Choroid plexus epithelial cell (primary cell): Measurements from ENCODE around the gene PVR.
"Not testable (repeated sequence)": the region's sequence is repeated elsewhere in the genome, so short reads cannot be mapped to it uniquely, and the experiment has no call there.

Experiments
- DNase-seq: peaks from one replicate; pipeline ENCODE4 v3.0.0-alpha.2; 2010; ENCODE audit warnings: low read depth
- H3K4me3 ChIP-seq: 2 replicates; pipeline ENCODE4 v1.5.1; 2011; ENCODE audit warnings: low read depth, mild to moderate bottlenecking, control low read depth, low read length, moderate library complexity
- TF ChIP-seq, protein P1 (sequence below): conservative IDR thresholded peaks from 2 replicates; pipeline ENCODE4 v1.5.1; 2011; ENCODE audit warnings: low read depth, mild to moderate bottlenecking, control low read depth, inconsistent platforms, low read length, moderate library complexity

The PVR gene

GRCh38 chr19:44662691-44663385 is 19.1 kb downstream of the PVR start:
- TF ChIP-seq, protein P1, sequence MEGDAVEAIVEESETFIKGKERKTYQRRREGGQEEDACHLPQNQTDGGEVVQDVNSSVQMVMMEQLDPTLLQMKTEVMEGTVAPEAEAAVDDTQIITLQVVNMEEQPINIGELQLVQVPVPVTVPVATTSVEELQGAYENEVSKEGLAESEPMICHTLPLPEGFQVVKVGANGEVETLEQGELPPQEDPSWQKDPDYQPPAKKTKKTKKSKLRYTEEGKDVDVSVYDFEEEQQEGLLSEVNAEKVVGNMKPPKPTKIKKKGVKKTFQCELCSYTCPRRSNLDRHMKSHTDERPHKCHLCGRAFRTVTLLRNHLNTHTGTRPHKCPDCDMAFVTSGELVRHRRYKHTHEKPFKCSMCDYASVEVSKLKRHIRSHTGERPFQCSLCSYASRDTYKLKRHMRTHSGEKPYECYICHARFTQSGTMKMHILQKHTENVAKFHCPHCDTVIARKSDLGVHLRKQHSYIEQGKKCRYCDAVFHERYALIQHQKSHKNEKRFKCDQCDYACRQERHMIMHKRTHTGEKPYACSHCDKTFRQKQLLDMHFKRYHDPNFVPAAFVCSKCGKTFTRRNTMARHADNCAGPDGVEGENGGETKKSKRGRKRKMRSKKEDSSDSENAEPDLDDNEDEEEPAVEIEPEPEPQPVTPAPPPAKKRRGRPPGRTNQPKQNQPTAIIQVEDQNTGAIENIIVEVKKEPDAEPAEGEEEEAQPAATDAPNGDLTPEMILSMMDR, result no peak
- peak; percentile 26 for DNase-seq
- H3K4me3 ChIP-seq, result no peak overlapping the region

DNA sequence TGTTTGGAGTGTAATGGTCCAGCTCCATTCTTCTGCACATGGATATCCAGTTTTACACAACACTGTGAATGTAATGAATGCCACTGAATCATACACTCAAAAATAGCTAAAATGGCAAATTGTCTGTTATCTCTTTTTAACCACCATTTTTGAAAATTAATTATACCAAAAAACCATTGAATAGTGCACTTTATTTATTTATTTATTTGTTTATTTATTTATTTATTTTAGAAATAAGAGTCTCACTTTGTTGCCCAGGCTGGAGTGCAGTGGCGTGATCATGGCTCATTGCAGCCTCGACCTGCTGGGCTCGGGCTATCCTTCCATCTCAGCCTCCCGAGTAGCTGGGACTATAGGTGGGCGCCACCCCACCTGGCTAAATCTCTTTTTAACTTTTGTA is 20.3 kb downstream of the PVR start:
- TF ChIP-seq, protein P1, result no peak
- no peak overlapping the region for H3K4me3 ChIP-seq
- DNase-seq, result no peak

GRCh38 chr19:44664976-44665375 is 21.3 kb downstream of the PVR start:
- TF ChIP-seq, protein P1, result no peak
- no peak overlapping the region for H3K4me3 ChIP-seq
- no peak for DNase-seq

GRCh38 chr19:44666852-44667556 is 23.3 kb downstream of the PVR start:
- DNase-seq, result no peak
- no peak overlapping the region for H3K4me3 ChIP-seq
- TF ChIP-seq, protein P1, result no peak

DNA sequence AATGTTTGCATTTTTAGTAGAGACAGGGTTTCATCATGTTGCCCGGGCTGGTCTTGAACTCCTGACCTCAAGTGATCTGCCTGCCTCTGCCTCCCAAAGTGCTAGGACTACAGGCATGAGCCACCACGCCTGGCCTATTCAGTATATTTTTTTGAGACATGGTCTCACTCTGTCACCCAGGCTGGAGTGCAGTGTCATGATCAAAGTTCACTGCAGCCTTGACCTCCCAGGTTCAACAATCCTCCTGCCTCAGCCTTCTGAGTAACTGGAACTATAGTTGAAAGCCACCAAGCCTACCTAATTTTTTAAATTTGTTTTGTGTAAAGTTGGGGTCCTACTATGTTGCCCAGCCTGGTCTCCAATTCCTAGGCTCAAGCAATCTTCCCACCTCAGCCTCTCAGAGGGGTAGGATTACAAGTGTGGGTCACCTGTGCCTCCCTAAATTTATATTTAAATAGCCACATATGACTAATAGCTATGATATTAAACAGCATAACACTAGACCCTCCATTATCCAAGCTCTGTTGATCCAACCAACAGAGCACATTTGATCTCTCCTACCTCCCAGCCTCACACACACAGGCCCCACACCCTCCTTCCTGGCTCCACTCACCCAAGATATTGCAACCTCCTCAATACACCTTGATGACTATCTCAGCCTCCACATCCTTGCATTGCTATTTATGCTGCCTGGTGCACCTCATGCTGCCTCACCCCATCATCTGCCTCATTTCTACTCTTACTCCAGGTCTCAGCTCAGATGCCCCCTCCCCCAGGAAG is 25.5 kb downstream of the PVR start:
- DNase-seq, result no peak

DNA sequence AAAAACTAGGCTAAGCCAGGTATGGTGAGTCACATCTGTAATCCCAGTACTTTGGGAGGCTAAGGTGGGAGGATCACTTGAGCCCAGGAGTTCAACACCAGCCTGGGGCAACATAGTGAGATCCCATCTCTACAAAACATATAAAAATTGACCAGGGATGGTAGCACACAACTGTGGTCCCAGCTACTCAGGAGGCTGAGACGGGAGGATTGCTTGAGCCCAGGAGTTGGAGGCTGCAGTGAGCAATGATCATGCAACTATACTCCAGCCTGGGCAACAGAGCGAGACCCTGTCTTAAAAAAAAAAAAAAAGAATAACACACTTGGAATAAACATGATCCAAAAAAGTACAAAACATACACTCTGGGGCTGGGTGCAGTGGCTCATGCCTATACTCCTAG is 26.3 kb downstream of the PVR start:
- H3K4me3 ChIP-seq, DNase-seq: not testable (repeated sequence)

More for the DNA sequence above, 25.5 kb downstream of the PVR start:
- TF ChIP-seq, protein P1, result no peak
- H3K4me3 ChIP-seq, result no peak overlapping the region

- TF ChIP-seq, protein P1, result no peak
- no peak for DNase-seq
- H3K4me3 ChIP-seq, result no peak within 1 kb of the TSS
Observed at GRCh38 chr19:44671400-44671799, 27.7 kb downstream of the PVR start, which contains the start of gene CEACAM19. Gene CEACAM19 (plus strand): TSS chr19:44671482. CDS start chr19:44671932, 450 bp downstream.
